SK-N-SH treated with all-trans-retinoic acid at 6 μM for 48 hours (cell line): ENCODE measurements around the gene KRT16.

Experiments used
- BACH2 ChIP-seq: fragments of 250-450 bp; sonication (Bioruptor Pico); IDR thresholded peaks from 2 replicates; pipeline ENCODE4 v1.9.0; 2021; ENCODE audit warnings: mild to moderate bottlenecking, borderline replicate concordance
- CSRNP3 ChIP-seq: fragments of 250-450 bp; sonication (Bioruptor Pico); IDR thresholded peaks from 2 replicates; pipeline ENCODE4 v1.5.1; 2021; ENCODE audit warnings: mild to moderate bottlenecking, moderate library complexity
- ESRRG ChIP-seq: fragments of 250-450 bp; sonication (Bioruptor Pico); IDR thresholded peaks from 2 replicates; pipeline ENCODE4 v1.6.1; 2021; ENCODE audit warnings: mild to moderate bottlenecking
- ISL1 ChIP-seq: fragments of 250-450 bp; sonication (Bioruptor Pico); IDR thresholded peaks from 2 replicates; pipeline ENCODE4 v2.1.2; 2022; ENCODE audit warnings: mild to moderate bottlenecking, moderate library complexity
- PPARA ChIP-seq: fragments of 250-450 bp; sonication (Bioruptor Pico); IDR thresholded peaks from 2 replicates; pipeline ENCODE4 v1.5.0; 2020; ENCODE audit warnings: mild to moderate bottlenecking, borderline replicate concordance
- RARB ChIP-seq: fragments of 250-450 bp; sonication (Bioruptor Pico); IDR thresholded peaks from 2 replicates; pipeline ENCODE4 v1.8.0; 2021; ENCODE audit warnings: mild to moderate bottlenecking, moderate library complexity
- TCF4 ChIP-seq: fragments of 250-450 bp; sonication (Bioruptor Pico); IDR thresholded peaks from 2 replicates; pipeline ENCODE4 v1.8.0; 2021; ENCODE audit warnings: mild to moderate bottlenecking, moderate library complexity, borderline replicate concordance
- TOX ChIP-seq: fragments of 250-450 bp; sonication (Bioruptor Pico); IDR thresholded peaks from 2 replicates; pipeline ENCODE4 v1.8.0; 2021; ENCODE audit warnings: mild to moderate bottlenecking, moderate library complexity, borderline replicate concordance
- ZFP30 ChIP-seq: fragments of 450-650 bp; formaldehyde crosslinking; IDR thresholded peaks from 2 replicates; pipeline ENCODE4 v1.5.0; 2022; ENCODE audit warnings: mild to moderate bottlenecking, moderate library complexity
- ZNF565 ChIP-seq: fragments of 450-650 bp; formaldehyde crosslinking; conservative IDR thresholded peaks from 2 replicates; pipeline ENCODE4 v1.5.0; 2020; ENCODE audit warnings: low read depth, mild to moderate bottlenecking, moderate library complexity
- ZNF8 ChIP-seq: fragments of 450-650 bp; formaldehyde crosslinking; IDR thresholded peaks from 2 replicates; pipeline ENCODE4 v1.5.0; 2020; ENCODE audit warnings: mild to moderate bottlenecking, moderate library complexity
- TF ChIP-seq, protein P1 (sequence below): fragments of 250-450 bp; sonication (Bioruptor Pico); IDR thresholded peaks from 2 replicates; pipeline ENCODE4 v1.8.0; 2020; ENCODE audit warnings: mild to moderate bottlenecking, moderate library complexity, borderline replicate concordance

DNA sequence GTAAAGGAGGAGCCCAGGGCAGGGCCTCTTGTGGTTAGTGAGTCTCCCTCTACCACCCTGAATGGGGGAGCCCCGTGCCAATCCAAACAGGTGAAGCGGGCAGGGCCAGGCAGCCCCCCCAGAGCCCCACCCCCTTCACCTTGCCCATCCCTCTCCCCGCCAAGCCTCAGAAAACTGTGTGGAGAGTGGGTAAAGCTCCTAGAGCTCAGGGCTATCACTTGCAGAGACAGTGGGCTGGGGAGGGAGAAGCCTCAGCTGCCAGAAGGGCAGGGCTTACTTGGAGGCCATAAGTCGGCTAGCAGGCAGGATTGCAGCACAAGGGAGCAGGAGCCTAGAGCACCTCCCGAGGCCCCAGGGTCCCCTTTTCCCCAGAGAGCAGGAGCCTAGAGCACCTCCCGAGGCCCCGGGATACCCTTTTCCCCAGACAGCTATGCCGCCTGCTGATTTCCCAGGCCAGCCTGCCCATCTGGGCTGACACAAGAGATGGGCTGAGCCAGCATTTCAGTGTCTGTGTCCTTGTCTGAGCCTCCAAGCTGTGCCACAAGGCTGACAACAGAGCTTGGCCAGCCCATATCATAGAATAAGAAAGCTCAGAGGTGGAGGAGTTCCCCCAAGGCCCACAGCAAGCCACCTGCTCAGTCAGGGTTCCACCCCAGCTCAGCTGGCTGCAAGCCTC, 19.1 kb downstream of the KRT16 start:
- no peak for TF ChIP-seq CSRNP3 (CRISPR knock-in tag)
- TF ChIP-seq ISL1 = no peak
- no peak for TF ChIP-seq ESRRG (CRISPR knock-in tag)
- TF ChIP-seq, protein P1, sequence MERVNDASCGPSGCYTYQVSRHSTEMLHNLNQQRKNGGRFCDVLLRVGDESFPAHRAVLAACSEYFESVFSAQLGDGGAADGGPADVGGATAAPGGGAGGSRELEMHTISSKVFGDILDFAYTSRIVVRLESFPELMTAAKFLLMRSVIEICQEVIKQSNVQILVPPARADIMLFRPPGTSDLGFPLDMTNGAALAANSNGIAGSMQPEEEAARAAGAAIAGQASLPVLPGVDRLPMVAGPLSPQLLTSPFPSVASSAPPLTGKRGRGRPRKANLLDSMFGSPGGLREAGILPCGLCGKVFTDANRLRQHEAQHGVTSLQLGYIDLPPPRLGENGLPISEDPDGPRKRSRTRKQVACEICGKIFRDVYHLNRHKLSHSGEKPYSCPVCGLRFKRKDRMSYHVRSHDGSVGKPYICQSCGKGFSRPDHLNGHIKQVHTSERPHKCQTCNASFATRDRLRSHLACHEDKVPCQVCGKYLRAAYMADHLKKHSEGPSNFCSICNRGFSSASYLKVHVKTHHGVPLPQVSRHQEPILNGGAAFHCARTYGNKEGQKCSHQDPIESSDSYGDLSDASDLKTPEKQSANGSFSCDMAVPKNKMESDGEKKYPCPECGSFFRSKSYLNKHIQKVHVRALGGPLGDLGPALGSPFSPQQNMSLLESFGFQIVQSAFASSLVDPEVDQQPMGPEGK = no peak
- no peak for TF ChIP-seq ZFP30 (CRISPR knock-in tag)
- TF ChIP-seq TOX = no peak
- no peak for TF ChIP-seq ZNF565
- TF ChIP-seq TCF4 = no peak
- TF ChIP-seq BACH2 (CRISPR knock-in tag) = no peak
- no peak for TF ChIP-seq ZNF8 (CRISPR knock-in tag)
- TF ChIP-seq PPARA (CRISPR knock-in tag) = no peak
- no peak for TF ChIP-seq RARB
